Iris pigment epithelial cell (primary cell): Measurements from ENCODE around the gene SIM2.

ENCODE experiments used
- DNase-seq: peaks from one replicate; pipeline ENCODE4 v3.0.0-alpha.2; 2011; ENCODE audit warnings: low read depth

Gene SIM2

DNA sequence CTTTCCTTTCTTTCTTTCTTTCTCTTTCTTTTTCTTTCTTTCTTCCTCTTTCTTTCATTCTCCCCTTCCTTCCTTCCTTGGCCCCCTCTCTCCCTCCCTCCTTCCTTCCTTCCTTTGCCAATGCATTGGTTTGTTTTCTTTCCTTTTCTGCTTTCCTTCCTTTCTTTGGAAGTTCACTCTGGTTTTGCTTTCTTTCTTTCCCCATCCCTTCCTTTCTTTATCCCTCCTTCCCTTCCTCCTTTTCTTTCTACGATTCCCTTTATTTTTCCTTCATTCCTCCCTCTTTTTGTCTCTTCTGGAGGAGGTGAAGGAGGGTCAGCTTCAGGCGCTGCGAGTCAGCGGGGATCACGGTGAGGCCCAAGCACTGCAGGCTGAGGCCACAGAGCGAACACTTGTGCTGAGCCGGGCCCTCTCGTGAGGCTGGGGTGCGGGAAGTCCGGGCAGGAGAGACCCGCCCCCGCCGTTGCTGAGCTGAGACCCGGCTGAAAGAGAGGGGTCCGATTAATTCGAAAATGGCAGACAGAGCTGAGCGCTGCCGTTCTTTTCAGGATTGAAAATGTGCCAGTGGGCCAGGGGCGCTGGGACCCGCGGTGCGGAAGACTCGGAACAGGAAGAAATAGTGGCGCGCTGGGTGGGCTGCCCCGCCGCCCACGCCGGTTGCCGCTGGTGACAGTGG lies 1.5 kb downstream of the SIM2 start:
- no peak for DNase-seq

DNA sequence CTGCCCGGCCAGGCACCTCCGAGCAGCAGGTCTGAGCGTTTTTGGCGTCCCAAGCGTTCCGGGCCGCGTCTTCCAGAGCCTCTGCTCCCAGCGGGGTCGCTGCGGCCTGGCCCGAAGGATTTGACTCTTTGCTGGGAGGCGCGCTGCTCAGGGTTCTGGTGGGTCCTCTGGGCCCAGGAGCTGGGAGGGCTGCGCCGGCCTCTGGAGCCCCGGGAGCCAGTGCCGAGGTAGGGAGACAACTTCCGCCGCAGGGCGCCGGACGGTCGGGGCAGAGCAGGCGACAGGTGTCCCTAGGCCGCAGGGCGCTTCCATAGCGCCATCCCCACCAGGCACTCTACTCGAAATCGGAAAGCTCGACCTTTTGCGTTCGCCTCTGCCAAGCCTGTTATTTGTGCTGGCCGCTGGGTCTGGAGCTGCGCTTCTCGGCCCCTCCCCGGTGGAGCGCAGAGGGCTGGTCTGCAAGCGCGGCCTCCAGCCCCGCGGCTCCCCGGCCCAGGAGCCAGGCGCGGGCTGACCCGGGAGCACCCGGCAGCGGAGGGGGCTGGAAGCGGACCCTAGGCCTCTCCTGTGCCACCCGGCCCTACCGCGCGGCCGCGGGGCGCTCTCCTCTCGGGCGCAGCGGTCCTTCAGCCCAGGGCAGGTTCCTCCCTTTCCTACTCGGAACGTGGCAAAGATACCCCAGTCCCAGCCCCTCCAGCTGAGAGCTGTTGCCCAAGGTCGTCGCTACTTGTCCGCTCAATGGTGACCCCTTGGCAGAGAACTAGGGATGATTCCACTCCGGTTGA lies 2.2 kb downstream of the SIM2 start:
- DNase-seq, result no peak

DNA sequence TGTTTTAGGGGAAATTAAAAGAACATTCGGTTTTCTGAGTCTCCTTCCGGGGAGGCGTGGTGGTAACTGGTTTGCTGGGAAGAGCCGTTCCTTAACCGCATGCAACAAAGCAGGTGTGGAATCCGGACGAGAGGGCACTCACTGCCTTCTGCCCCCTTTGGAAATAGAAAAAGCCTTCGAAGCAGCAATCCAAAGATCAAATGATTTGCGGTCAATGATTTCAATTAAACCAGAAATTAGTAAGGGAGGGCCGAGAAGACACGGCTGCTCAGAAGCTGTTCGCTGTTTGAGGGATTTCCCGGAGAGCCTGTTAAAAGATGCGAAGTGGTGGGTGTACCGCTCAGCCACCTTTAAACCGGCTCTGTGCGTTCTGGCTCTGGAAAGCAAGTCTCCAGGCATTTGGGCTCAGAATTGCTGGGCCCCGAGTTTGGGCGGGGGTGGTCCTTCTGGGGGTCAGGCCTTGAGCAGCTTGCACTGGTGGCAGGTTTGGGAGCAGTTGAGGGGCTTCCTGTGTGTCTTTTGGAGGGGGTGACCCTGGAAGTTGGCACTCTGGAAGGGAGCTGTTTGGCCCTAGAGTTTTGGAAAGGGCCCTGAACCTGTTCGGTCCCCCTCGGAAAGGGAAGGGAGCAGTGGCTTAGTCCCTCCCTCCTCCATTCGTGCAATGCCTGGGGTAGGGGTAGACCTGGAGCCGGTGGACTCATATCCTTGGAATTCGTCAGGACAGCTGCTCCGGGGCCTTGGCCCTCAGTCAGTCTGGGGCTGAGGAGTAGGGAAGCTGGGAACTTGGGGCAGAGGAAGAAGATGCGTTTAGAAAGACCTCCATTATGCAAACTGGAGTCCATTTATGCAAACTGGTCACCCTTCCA lies 3.1 kb downstream of the SIM2 start:
- no peak for DNase-seq

DNA sequence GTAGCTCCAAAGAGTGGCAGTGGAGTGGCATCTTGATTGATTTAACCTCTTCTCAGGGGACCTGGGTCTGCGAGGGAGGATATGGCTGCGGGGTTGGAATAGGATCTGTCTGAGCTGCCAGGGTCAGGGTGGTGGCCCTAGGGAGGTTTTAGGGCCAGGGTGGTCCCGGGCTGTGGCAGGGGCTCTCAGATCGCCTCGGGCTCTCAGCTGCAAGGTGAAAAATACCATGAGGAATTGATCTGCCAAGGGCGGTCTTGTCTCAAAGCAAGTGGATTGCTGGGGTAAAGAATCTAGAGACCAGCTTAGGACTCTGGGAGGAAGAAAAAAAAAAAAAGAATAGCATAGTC lies 3.7 kb downstream of the SIM2 start:
- no peak for DNase-seq

DNA sequence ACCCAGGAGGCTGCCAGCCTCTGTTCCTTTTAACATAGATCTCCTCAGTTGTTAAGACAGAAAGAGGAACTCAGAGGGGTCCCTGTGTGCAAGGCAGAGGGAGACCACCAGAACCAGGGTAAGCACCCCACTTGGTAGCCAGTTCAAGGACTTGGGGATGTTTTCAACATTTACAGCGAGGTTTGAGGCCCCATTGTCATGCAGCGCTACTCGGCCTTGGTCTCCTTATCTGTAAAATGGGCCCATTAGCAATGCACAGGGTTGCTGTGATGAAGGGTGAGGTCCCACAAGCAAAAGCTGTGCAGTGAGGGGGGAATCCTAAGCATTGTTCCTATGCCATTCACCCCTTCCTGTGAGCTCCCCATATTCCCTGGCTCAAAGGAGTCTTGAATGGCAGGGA lies 4.2 kb downstream of the SIM2 start:
- no peak for DNase-seq

DNA sequence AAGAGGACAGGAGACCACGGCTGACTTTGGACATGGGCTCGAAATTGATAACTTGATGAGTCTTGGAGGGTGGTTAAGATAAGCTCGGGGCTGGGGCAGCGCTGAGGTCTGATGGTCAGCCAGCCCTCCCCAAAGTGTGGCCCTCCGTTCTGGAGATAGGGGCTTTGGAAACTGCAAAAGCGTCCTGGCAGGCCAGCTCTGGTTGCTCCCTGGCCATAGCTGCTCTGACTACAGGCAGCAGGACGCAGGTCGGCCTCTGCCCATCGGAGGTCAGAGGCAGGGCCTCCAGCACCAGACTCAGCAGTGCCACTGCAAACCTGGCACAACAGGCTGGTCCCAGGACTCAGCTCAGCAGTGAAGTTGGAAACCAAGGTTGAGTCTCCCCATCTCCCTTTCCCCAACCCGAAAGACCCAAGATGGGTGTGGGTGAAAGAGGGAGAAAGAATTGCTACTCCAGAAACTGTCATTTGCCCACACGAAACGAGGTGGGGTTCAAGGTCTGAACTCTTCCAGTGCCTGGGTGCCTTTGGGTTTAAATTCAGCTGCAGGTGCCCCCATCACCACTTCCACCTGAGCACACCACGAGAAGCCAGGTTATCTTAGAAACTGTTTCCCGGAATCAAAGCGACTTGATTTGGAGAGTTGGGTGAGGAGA lies 4.8 kb downstream of the SIM2 start:
- no peak for DNase-seq

DNA sequence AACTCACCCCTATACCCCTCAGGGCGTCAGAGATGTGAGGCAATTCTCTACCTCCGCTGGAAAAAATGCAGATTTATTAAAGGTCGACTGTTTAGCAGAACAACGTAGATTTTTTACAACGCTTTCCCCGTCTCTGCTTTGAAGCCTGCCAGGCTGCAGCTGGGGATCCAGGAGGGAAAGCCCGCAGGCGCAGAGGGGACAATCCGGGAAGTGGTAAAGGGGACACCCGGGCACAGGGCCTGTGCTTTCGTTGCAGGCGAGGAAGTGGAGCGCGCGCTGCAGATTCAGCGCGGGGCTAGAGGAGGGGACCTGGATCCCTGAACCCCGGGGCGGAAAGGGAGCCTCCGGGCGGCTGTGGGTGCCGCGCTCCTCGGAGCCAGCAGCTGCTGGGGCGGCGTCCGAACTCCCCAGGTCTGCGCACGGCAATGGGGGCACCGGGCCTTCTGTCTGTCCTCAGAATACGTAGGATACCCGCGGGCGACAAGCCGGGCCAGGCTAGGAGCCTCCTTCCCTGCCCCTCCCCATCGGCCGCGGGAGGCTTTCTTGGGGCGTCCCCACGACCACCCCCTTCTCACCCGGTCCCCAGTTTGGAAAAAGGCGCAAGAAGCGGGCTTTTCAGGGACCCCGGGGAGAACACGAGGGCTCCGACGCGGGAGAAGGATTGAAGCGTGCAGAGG lies 5.5 kb downstream of the SIM2 start:
- DNase-seq, result no peak

DNA sequence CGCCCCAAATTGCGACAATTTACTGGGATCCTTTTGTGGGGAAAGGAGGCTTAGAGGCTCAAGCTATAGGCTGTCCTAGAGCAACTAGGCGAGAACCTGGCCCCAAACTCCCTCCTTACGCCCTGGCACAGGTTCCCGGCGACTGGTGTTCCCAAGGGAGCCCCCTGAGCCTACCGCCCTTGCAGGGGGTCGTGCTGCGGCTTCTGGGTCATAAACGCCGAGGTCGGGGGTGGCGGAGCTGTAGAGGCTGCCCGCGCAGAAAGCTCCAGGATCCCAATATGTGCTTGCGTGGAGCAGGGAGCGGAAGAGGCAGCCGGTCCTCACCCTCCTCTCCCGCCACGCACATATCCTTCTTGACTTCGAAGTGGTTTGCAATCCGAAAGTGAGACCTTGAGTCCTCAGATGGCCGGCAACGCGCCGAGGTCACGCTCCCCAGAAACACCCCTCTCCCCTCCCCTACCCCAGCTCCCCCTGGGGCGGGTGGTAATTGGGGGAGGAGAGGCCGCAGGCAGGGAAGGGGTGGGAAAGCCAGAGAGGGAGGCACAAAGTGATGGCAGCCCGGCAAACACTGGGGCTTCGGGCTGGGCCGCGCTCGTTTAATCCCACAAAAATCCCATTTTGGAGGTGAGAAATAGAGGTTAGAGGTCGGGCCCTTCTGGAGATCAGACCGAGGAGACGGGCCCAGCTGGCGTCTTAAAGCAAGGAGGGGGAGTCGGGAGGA lies 6.2 kb downstream of the SIM2 start:
- no peak for DNase-seq

DNA sequence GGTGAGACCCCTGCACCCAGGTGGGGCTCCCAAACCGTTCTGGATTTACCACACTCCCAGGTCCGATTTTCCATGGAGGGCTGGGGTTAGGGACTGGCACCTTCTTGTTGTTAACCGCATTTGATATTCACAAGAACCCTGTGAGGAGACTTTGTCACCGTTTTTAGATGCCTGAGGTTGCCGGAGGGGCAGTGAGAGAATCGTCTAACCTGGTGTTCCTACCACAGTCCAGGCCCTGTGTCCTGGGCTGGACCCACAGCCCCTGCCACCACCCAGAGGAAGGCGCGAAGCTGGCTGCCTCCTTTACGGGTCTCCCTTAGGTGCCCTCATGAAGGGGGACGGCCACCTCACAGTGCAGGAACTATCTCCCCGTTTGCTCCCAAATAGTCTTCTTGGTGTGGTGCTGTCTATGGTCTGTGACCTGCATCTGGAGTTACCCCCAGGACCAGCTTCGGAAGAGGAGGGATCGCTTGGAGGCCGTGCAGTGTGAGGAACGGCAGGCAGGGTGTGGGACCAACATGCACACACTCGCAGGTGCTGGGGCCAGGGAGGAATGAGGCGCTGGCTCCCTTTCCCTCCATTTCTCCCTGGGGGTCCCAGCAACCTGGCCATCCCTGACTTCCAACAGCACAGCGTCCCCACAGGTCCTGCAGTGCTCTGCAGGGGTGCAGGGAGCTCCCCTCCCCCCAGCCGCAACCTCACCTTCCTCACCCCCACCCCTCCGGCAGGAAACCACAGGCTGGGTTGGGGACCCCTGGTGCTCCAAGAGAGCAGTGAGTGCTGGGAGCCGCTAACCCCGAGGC lies 7.0 kb downstream of the SIM2 start:
- DNase-seq, result no peak

DNA sequence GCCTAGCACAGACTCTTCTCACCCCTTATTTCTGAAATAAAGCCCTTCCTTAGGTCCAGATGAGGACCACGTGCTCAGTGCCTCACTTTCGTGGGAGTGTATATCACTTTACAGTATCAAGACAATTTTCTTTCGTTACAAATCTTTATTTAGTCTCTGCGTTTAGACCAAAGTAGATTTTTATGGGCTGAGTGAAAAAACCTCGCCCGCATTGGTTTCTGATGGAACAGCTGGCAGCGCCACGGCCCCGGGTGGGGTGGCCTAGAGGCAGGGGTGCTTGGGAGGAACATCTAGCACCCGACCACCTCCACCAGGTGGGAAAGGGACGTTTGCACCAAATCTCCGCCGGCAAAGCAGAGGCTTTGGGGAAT lies 7.6 kb downstream of the SIM2 start:
- no peak for DNase-seq

DNA sequence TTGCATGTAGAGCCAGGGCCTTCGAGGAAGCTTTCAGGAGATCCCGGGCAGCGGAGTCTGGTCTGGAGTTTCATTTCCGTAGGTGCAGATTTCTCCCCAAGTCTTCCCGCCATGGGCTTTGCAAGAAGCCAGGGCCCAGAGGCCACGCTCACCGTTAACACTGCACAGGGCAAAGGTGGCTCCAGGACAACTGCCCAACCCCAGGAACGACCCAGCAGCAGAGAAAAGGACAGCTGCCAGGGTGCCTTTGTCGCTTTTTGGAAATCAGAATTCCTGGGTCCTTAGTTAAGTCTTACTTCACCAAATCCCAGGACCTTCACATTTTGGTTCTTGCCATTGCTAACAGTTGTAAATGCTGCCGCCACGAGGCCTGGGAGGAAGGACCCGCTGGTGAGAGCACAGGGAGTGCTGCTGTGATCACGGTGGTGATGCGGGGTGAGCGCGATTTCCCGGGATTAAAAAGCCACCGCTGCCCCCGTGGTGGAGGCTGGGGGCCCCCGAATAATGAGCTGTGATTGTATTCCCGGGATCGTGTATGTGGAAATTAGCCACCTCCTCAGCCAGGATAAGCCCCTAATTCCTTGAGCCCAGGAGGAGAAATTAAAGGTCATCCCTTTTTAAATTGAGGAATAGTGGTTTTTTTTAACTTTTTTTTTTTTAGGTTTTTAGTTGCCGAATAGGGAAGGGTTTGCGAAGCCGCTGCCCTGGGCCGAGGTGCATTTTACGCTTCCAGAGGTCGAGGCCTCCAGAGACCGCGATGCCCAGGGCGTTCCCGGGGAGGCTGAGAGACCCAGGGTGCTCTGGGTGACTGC lies 8.2 kb downstream of the SIM2 start:
- no peak for DNase-seq

DNA sequence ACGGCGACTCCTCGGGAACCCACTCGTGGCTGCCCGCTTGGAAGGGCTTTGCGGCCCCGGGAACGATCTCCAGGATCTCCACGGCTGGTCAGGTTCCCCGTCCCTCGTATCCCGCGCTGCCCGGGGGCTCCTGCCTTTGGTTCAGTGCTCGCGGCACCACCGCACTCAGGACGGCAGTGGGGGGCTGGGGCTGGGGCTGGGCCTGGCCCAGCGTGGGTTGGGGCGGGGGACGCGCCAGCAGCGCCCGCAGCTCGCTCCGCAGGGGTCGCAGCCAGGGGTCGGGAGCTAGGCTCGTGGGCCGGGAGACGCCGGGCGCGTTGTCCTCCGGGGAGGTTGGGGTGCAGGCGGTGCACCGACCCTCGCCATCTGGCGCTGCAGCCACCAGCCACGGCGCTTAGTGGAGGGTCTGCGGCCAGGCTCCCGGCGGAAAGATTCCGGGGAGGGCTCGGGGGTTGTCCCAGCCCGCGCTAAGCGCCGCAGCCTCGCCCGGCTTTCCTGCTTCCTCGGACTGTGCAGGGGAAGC lies 8.9 kb downstream of the SIM2 start:
- DNase-seq, result no peak

DNA sequence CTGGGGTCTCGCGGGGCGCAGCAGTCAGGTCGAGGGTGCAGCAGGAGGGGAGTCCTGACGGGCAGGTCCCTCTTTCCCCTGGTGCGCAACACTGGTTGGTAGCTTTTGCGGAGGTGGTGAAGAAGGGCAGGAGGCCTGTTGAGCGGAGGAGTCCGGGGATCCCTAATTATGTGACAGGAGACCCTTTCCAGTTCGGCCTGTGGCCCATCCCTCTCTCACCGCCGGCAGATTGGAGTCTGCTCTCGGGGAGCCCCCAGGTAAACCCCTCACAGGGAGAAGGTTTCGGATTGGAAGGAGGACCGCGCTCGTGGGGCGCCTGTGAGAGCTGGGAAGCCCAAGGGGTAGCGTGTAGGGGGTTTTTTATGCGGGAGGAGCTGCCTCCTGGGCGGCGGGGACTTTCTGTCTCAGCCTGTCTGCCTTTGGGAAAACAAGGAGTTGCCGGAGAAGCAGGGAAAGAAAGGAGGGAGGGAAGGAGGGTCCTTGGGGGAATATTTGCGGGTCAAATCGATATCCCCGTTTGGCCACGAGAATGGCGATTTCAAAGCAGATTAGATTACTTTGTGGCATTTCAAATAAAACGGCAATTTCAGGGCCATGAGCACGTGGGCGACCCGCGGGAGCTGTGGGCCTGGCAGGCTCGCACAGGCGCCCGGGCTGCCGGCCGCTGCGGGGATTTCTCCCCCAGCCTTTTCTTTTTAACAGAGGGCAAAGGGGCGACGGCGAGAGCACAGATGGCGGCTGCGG lies 9.5 kb downstream of the SIM2 start:
- no peak for DNase-seq

DNA sequence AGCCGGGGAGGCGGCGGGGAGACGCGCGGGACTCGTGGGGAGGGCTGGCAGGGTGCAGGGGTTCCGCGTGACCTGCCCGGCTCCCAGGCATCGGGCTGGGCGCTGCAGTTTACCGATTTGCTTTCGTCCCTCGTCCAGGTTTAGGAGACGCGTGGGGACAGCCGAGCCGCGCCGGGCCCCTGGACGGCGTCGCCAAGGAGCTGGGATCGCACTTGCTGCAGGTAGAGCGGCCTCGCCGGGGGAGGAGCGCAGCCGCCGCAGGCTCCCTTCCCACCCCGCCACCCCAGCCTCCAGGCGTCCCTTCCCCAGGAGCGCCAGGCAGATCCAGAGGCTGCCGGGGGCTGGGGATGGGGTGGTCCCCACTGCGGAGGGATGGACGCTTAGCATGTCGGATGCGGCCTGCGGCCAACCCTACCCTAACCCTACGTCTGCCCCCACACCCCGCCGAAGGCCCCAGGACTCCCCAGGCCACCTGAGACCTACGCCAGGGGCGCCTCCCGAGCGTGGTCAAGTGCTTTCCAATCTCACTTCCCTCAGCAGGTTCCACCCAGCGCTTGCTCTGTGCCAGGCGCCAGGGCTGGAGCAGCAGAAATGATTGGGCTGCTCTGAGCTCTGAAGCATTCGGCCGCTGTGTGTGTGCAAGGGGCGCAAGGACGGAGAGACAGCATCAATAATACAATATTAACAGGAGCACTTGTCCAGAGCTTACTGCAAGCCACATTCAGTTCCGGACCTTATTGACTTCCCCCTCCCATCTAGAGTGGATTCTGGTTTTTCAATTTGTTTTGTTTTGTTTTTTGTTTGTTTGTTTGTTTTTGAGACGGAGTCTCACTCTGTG lies 10.3 kb downstream of the SIM2 start:
- no peak for DNase-seq

DNA sequence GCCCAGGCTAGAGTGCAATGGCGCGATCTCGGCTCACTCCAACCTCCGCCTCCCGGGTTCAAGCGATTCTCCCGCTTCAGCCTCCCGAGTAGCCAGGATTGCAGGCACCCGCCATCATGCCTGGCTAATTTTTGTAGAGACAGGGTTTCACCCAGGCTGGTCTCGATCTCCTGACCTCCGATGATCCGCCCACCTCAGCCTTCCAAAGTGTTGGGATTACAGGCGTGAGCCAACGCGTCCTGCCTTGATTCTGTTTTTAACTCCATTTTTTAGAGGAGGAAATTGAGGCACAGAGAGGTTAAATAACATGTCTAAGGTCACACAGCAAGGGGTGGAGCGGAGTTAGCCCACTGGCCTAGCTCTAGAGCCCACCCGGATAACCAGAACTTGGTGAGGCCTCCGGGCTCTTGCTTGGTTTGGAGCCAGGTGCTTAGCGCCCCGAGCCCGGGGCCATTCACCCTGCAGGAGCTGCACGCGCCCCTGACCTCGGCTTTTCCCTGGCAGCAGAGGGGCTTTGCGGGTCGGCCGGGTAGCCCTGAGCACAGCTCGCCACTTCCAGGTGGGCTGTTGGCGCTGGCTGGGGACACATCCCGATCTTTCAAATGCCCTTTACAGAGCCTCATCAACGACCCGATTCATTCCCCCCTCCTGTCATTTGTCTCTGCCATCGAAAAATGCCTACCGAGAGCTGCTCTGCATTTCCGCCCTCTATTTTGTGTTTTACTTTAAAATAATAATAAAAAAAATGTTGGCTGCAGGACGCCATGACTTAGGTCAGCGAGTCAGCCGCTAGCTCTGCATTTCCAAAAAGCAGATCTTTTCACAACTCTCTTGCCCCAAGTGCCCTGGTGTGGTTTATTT lies 11.2 kb downstream of the SIM2 start:
- no peak for DNase-seq

DNA sequence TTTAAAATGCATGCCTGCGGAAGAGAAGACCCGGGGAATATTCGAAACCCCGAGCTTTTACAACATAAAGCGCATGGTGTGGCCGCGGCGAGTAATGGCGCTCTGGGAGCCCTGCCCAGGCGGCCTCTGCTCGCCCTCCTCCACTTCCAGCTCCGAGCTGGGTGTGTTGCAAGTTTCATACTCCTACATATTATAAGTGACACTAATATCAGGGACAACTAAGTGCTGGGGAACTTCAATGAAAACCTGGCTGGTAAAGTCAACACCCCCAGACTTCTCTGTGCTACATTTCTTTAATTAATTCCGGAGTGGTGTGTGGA lies 11.8 kb downstream of the SIM2 start:
- DNase-seq, result no peak

DNA sequence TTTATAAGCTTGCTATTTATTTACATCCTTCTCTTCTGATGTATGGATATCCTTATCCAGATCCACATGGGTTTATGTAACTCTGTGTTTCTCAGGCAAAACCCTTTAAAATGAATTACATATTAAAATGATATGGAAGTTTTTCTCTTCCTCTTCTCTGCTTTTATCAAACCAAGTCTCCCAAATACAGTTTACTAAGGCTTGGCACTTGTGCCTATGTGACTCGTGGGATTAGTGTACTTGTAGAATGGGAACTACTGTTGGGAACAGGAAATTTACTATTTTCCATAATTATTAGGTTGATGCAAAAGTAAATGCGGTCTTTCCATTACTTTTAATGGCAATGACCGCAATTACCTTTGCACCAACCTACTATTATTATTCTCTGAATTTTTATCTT lies 14.8 kb downstream of the SIM2 start:
- no peak for DNase-seq
